Lung (tissue), 12 donors: ENCODE results near the gene JDP2. TPM values are rescaled to one million over a fixed set of nuclear protein-coding genes. Genes with fewer than 3 reads are reported as not detected.

Experiments used
- ATAC-seq: fragments of 200-7000 bp; cut with Tn5 transposase; one replicate; pipeline ENCODE4 v1.9.1; 2020; ENCODE audit warnings: moderate number of reproducible peaks; ENCODE audit not compliant: insufficient read depth, low FRiP score
- DNase-seq, 3 donors: peaks; one replicate each; pipeline ENCODE4 v3.0.0-alpha.2; 2013 to 2017
- H3K27ac ChIP-seq, 2 donors: one replicate each; pipeline ENCODE4 v1.5.1; 2013; ENCODE audit warnings: mild to moderate bottlenecking in 2 of 2, moderate library complexity in 2 of 2, control low read depth in 1 of 2, inconsistent platforms in 1 of 2, low read depth in 1 of 2, low read length in 1 of 2
- H3K27me3 ChIP-seq, 3 donors: one replicate each; pipeline ENCODE4 v1.5.1; 2013; ENCODE audit warnings: low read length in 2 of 3; ENCODE audit not compliant: control insufficient read depth in 3 of 3, insufficient read depth in 3 of 3
- H3K36me3 ChIP-seq, 4 donors: one replicate each; pipeline ENCODE4 v1.5.1; 2013; ENCODE audit warnings: low read length in 4 of 4, mild to moderate bottlenecking in 1 of 4, moderate library complexity in 1 of 4; ENCODE audit not compliant: control insufficient read depth in 4 of 4, insufficient read depth in 4 of 4
- H3K4me1 ChIP-seq, 5 donors: one replicate each; pipeline ENCODE4 v1.5.1; 2013; ENCODE audit warnings: low read length in 5 of 5, mild to moderate bottlenecking in 2 of 5, moderate library complexity in 1 of 5; ENCODE audit not compliant: control insufficient read depth in 5 of 5, insufficient read depth in 5 of 5
- H3K4me3 ChIP-seq: one replicate; pipeline ENCODE4 v1.5.1; 2013; ENCODE audit warnings: mild to moderate bottlenecking, control low read depth, moderate library complexity
- H3K9ac ChIP-seq, 2 donors: one replicate each; pipeline ENCODE4 v1.5.1; 2013; ENCODE audit warnings: low read length in 2 of 2, control low read depth in 1 of 2; ENCODE audit not compliant: insufficient read depth in 1 of 2
- H3K9me3 ChIP-seq, 4 donors: one replicate each; pipeline ENCODE4 v1.5.1; 2013; ENCODE audit warnings: low read length in 3 of 4, mild to moderate bottlenecking in 1 of 4, moderate library complexity in 1 of 4; ENCODE audit not compliant: control insufficient read depth in 4 of 4, insufficient read depth in 3 of 4
- CTCF ChIP-seq: IDR thresholded peaks from 2 replicates; pipeline ENCODE4 v1.5.1; 2012; ENCODE audit warnings: mild to moderate bottlenecking; ENCODE audit errors: control extremely low read depth, extremely low read depth
- WGBS, 2 donors: extraction: QIAGEN DNeasy Blood & Tissue Kit; methylation state at CpG; one replicate each; pipeline ENCODE4 v1.1.7; 2013; 5-methylcytosine and 5-hydroxymethylcytosine counted together
- polyA plus RNA-seq, 2 donors: library from polyadenylated mRNA; stranded (reverse); fragments of 200-250 nt; gene quantifications; one replicate each; pipeline ENCODE4 v1.2.1, GENCODE V29; 2013
- total RNA-seq, 2 donors: library from RNA; depleted of rRNA in 1 of 2; stranded (reverse); fragments of >200 nt in 1 of 2; gene quantifications; one replicate each; pipeline ENCODE4 v1.2.1, GENCODE V29; 2014 to 2021
- donor health status: control.
- donor health status: control.
- donor health status: Bipolar disorder and iron deficiency.
- donor health status: healthy.
- donor health status: DM: yes; HTN: yes; CAD: no.

The JDP2 gene
- total and polyA plus RNA-seq, 4 donors, result 34.8 to 88.9 (median 57.7) TPM

DNA sequence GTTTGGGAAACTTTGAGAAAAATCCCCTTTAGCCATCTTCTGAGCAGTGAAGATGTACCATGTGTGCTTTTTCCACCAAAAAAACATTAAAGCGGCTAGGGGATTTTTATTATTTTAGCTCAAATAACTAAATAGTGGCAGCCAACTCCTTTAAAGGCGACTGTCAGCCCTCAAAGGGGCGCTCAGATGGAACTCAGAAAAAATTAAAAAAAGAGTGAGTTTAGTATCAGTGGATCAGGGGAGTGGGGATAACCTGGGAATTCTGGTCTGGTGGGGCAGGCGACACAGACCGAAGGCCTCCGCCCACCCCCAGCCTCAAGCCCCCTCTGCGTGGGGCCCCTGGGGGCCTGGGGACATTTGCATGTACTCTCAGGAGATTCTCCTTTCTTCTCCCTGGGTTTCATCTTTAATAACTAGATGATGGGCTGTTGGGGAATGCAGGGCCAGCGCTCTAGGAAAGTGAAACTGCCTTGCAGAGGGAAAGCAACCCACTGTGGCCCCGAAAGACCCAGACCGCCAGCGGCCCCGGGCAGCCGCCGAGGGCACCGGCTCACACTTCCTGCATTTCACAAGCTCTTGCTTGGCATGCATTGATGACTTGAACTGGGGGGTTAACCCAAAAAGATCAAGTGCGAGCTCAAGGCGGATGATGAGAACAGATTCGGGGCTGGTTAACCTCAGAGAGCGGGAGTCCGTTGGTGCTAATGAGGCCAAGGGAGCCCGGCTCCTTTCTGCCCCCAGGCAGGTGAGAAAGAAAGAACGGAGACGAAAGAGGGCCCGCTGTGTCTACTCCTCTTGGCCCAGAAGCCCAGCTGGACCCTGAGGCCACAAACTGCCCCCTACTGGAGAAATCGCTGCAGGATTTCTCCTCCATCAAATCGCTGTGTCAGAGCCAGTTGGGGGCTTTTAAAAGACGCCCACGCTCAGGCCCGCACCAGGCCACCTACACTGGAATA lies 87.1 kb downstream of the JDP2 start:
- H3K4me1 ChIP-seq, result peaks cover 0 to 10% (median 4%) of the 10 kb centered on the region in 5 donors
- peak overlapping the region; percentile 9 for H3K4me3 ChIP-seq
- no peaks in the 10 kb centered on the region for H3K36me3 ChIP-seq
- no peaks in the 10 kb centered on the region for H3K27me3 ChIP-seq
- H3K9me3 ChIP-seq, result peaks cover 0 to 5% (median 5%) of the 10 kb centered on the region in 4 donors
- no peak overlapping the region for H3K9ac ChIP-seq
- peak; percentile 24 to 60 (median 51) for DNase-seq
- H3K27ac ChIP-seq, result peak overlapping the region in 1 of 2 donors; percentile 33
- ATAC-seq, result peak; percentile 62
- 31 to 38% methylated on average over 29 of the region's 29 CpGs for WGBS, 2 donors
- TF ChIP-seq CTCF, result no peak

- Histone ChIP-seq H3K36me3 (no peaks in the 10 kb centered on the region), H3K4me1 (peaks cover 0 to 10% (median 4%) of the 10 kb centered on the region in 5 donors), H3K9ac (no peak overlapping the region), H3K4me3 (peak overlapping the region; percentile 9), H3K27me3 (no peaks in the 10 kb centered on the region), H3K27ac (peak overlapping the region in 1 of 2 donors; percentile 33), H3K9me3 (peaks cover 0 to 5% (median 5%) of the 10 kb centered on the region in 4 donors)
- ATAC-seq (no peak), DNase-seq (peak in 1 of 3 donors; percentile 15)
- WGBS, 2 donors, result 32 to 48% methylated on average over 7 of the region's 7 CpGs
- no peak for TF ChIP-seq CTCF
These were observed 87.8 kb downstream of the JDP2 start for GRCh38 chr14:75515629-75515996.

DNA sequence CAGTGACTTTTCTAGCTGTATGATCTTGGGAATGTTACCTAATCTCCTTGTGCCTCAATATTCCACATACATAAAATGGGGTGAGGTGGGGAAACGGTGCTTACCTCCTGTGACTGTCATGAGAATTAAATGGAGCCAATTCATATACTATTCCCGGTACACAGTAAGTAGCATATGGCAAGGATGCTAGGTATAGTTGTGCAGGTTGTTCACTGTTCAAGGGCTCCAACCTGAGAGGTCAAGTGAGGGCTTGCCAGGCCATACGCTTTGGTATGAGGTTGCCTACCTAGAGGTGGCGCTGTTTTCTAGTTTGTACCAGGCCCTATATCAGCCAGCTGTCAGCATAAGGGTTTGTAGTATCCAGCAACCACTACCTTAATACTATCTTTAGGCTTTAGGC lies 90.8 kb downstream of the JDP2 start:
- Histone ChIP-seq H3K9ac (no peak overlapping the region), H3K27me3 (no peaks in the 10 kb centered on the region), H3K4me3 (no peak overlapping the region), H3K36me3 (no peaks in the 10 kb centered on the region), H3K9me3 (no peaks in the 10 kb centered on the region), H3K27ac (no peak overlapping the region), H3K4me1 (peaks cover 0 to 19% (median 8%) of the 10 kb centered on the region in 5 donors)
- DNase-seq, result no peak
- 82 to 87% methylated on average over 4 of the region's 4 CpGs for WGBS, 2 donors
- TF ChIP-seq CTCF, result no peak
- ATAC-seq, result no peak
